Hippocampal formation (tissue), 2 donors: ENCODE data around the gene GFI1B.
"Not testable (repeated sequence)": the region's sequence is repeated elsewhere in the genome, so short reads cannot be mapped to it uniquely, and the experiment has no call there.

Experiments
- DNase-seq, 2 donors: peaks; one replicate each; lab custom pipeline; 2025; lab: John Stamatoyannopoulos, UW

Gene GFI1B

DNA sequence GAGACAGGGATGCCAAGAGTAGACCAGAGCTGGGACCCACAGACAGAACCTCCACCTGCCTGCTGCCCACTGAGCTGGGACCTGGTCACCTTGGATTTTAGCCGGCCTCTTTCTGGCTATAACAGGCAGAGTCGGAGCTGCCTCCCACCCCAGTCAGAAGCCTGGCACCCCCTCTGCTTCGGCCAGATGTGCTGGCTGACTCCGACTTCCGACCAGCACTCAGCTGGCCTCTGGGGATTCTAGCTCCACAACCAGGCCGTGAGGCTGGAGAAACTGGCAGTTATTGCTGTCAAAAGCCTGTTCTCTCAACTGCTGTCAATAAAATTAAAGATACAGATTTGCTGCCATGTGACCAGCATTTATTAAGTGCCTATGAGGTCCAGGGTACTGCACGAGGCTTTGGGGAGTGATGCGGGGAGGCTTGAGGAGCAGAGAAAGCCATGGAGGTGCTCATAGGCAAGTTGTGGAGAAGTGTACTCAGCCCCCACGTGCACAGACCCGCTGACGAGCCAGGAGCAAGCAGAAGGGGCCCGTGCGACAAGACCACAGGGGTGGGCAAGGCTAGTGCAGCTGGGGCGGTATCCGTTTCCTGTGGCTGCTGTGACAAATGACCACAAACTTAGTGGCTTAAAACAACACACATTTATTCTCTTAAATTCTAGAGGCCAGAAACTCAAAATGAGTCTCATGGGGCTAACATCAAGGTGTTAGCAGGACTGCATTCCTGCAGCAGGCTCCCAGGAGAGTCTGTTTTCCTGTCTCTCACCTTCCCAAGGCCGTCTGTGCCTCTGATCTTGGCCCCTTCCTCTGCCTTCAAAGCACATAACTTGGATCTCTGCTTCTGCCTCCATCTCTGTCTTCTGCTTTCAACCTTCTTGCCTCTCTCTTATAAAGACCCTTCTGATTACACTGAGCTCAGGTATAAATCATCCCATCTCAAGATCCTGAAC lies 13.1 kb downstream of the GFI1B start:
- no peak for DNase-seq

DNA sequence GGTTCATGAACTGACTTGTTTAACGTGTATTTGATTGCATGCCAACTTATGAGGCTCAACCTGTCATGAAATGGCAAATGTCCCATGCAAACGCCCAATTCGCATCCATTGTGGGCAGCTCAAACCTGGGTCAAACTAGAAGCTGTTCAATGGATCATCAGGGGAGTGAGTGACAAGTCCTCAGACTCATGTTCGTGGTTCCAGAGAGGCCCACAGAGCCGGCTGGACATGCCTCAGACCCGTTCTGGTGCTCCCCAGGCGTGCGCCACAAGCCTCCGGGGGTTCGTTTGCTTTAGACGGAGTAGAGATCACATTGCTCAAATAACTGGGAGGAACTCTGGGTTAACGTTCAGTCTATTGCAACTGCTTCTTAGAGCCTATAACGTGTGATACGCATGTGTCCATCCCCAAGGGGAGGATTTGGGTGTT lies 15.0 kb downstream of the GFI1B start:
- no peak for DNase-seq

DNA sequence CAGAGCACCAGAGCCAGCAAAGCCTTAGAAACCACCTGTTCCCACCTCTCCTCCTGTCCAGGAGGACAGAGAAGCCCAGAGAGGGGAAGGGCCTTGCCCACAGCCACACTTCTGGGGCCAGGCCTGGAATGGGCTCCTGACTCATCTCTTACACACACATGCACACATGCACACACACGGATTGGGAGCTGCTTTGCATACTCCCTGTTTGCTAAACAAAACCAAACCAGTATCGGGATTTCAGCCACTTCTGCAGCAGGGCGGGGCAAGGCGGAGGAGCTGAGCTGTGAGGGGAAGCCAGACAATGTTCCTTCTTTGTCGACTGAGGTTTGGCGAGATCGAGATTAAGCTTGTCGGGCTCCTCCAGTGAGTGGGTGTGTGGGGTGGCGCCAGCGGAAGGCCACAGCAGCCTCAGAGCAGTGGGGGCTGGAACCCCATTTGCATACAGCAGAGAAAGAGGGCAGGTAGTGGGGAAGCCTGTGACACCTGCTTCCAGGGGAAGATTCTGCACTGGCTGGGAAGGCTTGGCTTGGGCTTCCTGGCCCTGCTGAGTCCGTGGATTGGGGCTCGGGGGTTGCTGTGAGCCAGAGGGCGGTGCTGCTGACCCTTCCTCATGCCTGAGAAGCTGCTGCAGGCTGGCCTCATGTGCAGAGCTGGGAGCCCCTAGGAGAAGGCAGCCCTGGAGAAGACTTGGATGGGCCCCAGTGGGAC lies 16.1 kb downstream of the GFI1B start:
- DNase-seq, result no peak

DNA sequence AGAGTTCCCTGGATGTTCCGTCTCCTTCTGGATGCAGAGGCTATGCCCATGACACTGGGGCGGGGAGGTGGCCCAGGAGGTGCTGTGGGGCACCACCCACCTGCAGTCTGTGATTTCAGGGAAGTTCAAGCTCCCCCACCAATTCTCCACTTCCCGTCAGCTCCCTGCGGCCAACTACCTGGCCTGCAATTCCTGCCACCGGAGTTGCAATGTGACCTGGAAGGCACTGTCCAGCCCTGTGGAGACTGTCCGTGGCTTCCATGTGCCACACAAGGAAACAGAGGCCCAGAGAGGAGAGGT lies 16.6 kb downstream of the GFI1B start:
- DNase-seq, result no peak

DNA sequence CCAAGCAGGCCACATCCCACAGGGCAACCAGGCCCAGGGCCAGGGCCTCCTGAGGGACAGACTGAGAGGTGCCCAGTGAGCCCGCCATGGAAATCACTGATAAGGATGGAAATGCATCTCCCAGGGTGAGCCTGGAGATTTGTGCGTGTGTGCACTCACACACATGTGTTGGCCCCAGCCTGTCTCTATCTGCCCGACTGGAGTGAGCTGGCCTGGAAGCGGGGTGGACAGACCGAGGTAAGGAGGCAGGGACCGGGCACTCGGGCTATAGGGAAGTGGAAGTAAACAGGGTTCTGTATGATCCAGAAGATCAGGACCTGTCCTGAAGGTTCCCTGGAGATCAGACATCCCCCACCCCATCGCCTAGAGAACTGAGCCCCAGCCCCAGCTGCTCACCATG lies 17.4 kb downstream of the GFI1B start:
- DNase-seq, result no peak

DNA sequence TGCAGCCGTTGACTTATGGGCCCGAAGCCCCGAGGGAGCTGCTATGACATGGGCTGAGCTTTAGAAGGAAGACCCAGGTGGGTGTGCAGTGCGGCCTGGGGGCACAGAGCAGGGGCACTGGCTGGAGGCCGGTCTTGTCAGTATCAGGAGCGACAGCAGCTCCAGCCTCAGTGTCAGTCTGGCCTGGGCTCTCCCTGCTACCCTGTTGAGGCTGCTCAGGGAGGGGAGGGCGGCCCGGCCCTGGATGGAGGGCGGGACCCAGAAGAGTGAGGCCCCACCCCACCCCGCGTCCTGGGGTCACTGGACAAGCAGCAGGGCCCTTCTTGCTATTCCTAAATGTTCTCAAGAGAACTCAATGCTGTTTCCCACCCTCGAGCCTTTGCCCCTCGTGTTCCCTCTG lies 18.0 kb downstream of the GFI1B start:
- no peak for DNase-seq

DNA sequence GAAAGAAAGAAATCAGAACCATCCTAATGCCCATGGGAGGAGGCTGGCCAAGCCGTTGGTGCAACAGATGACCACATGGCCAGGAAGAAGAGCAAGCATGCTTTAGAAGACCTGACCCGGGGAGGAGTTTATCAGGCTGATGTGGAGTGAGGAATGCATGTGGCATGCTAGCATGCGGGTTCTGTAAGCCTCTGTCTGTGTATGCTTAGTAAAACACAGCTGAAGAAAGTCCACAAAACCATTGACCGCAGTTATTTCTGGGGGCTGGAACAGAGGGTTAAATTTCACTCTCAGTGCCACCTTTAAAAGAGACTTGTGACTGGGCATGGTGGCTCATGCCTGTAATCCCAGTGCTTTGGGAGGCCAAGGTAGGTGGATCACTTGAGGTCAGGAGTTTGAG lies 19.1 kb downstream of the GFI1B start:
- no peak for DNase-seq

DNA sequence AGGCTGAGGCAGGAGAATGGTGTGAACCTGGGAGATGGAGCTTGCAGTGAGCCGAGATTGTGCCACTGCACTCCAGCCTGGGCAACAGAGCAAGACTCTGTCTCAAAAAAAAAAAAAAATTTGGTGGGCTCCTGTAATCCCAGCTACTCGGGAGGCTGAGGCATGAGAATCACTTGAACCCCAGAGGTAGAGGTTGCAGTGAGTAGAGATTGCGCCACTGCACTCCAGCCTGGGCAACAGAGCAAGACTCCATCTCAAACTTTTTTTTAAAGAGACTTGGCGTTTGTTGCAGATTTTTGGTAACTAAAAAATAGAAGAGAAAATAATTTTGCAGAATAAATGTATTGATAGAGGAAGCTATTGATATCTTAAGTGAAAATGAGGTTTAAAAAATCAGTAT lies 19.7 kb downstream of the GFI1B start:
- DNase-seq, result not testable (repeated sequence)

DNA sequence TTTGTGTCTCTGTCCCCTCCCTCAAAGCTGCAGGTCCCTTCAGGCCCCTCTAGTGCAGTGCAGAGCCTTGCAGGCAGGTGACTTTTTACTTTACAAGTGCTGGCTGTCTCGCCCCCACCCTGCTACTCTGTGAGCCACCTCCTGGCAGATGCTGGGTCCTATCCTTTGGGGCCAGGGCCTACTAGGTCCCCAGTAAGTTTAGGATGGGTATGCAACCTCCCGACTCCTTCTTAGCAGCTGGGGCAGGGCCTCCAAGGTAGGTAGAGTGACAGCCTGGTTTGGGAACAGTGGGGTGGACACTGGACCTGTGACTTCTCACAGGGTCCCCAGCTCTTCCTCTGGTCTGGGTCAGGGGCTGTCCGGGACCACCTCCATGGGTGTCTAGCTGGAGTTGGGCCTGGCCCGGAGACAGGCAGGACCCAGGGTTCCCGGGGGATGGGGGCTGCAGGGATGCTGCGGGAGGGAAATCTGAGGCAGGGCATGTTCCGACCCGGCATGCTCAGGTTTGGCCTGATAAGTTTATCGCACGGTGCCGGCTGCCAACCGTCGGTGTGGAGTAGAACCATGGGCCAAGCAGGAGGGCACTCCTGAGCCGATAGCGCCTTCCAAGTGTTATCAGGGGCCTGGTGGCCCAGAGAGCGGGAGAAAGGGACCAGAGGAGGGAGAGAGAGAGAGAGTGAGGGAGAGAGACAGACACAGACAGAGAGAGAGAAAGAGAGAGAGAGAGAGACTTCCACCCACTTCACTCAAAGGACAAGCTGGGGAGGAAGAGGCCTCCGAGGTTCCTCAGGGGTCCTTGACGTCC lies 20.5 kb downstream of the GFI1B start:
- DNase-seq, result no peak

DNA sequence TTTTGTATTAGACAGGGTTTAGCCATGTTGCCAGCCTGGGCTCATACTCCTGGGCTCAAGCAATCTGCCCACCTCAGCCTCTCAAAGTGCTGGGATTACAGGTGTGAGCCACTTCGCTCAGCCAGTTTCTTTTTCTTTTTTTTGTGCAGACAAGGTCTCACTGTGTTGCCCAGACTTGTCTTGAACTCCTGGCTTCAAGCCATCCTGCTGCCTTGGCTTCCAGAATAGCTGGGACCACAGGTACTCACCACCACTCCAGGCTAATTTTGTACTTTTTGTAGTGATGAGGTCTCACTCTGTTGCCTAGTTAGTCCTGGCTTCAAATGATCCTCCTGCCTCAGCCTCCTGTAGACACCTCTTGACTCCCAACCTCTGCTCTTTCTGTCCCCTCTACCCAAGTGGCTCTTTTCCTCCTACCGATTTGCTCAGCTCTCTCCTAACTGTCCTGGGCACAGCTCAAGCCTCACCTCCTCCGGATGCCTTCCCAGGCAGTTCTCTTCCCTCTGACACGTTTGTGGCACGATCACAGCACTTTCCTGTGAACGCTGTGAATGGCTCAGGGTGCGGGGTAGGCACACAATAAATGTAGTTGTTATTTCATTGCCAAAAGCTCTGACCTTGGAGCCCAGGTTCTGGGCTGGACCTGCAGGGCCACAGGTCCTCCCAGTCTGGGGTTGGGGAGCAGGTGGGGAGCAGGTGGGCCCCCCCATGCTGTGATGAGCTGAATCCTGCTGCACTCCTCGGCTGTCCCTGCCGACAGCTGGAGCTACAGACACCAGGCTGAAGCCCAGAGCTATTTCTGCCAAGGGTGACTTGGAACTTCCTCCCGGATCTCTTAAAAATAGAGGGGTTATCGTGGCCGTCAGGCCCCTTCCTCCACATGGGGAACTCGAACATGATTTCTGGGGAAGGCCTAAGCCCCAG lies 23.9 kb downstream of the GFI1B start:
- DNase-seq, result no peak

DNA sequence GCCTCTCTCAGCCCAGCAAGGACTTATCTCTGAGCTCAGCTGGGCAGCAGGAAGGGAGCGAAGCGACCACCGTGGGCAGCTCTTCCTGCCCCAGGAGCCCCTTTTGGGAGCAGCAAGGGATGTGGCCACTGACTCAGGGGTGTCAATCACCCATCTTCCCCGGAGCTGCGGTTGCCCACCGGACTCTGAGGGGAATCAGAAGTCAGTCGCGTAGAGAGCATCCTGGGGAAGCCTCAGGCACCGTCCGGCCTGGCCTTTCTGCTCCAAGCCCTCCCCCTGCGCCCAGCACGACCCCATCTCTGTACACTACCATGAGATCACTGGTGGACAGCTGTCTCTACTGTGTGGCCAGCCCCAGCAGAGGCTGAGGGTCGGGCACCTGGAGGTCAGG lies 24.6 kb downstream of the GFI1B start:
- DNase-seq, result no peak

DNA sequence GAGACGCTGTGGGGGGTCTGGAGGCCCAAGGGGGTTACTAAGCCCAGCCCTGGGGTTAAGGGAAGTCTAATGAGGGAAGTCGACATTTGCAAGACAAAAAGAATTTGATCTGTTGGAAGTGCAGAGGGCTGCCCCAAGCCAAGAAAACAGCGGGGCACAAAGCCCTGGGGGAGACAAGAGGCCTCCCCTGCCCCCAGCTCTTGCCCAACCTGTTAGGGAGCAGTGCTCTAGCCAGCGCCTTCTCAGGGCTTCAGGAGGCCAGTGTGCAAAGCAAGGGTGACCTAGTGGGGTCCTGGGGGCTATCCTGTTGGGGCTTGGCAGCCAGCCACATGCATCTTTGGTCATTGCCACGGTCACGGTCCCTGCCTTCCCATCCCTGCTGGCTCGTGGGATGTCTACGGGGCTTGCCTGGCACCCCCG lies 25.2 kb downstream of the GFI1B start:
- no peak for DNase-seq

DNA sequence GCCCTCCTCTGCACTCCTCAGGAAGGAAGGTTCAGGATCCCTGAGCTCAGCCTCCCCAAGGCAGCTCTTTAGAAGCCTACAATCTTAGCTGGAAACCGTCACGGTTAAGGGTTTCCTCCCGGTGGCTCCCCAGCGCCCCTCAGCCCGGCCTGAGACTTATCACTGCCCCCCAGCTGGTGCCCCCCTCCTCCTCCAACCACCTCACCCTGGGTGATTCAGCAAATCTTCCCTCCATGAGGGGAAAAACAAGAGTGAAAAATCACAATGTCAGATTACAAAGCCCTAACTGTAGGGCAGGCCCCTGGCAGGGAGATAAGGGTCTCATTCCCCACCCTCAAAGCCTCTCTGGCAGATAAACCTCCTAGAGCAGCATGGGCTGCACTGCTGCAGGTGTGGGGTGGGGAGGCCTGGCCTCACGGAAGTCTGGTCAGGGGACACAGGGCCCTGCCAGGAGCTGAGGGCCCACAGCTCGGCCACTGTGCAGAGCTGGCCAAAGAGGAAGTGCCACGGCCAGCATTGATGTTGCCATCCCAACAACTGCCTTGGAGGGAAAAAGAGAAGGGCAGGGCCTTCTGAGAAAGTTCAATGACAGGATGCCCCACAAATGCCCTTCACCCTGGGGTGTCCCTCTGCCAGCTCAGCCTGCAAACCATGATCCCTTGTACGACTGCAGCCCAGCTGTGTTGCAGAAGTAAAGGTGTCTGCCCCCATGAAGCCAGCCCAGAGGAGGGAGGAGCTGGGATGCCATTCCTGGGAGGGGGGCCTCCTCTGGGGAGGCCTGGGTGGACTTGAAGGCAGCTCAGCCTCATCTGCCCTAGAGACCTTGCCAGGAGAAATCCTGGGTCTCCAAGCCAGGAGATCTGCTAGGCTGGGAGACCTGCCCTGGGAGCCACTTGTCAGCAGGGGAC lies 25.9 kb downstream of the GFI1B start:
- DNase-seq, result no peak

DNA sequence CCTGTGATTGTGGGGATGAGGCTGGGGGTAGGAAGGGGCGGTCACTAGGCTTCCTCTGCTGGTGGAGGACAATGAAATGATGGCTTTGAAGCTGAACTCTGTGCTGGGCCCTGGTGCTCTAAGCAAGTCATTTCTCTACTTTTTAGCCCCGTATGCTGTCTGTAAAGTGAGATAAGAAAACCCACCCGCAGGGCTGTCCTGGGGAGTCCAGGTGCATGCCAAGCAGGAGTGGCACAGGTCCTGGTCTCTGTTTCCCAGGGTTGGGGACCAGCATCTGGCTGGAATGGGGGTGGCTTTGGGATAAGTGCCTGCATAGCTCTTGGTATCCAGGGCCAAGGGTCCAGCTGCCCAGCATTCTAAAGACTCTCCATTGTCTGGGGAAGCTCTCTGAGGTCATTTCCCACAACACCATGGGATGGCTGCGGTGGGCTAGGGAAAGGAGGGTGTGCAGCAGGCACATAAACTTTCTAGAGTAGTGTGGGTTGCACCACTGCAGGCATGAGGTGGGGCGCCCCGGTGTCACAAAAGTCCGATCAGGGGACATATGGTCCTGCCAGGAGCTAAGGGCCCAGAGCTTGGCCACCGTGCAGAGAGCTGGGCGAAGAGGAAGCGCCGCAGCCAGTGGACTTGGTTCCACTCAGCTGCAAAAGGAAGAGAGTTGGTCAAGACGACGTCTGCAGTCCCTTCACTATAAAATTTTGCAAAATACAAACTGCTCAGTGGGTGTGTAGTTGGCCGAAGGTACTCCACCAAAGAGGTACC lies 26.7 kb downstream of the GFI1B start:
- no peak for DNase-seq

DNA sequence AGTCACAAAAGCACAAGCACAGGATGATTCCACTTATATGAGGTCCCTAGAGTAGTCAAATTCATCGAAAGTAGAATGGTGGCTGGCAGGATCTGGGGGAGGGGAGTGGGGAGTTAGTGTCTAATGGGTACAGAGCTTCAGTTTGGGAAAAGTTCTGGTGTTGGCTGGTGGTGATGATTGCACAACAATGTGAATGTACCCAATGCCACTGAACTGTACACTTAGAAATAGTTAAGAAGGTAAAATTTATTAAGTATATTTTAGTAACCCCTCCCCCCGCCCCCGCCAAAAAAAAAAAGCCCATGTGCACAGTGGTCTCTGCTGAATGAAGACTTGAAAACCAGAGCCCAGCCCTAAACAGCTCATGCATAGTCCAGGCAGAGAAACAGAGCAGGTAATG lies 27.5 kb downstream of the GFI1B start:
- DNase-seq, result no peak

DNA sequence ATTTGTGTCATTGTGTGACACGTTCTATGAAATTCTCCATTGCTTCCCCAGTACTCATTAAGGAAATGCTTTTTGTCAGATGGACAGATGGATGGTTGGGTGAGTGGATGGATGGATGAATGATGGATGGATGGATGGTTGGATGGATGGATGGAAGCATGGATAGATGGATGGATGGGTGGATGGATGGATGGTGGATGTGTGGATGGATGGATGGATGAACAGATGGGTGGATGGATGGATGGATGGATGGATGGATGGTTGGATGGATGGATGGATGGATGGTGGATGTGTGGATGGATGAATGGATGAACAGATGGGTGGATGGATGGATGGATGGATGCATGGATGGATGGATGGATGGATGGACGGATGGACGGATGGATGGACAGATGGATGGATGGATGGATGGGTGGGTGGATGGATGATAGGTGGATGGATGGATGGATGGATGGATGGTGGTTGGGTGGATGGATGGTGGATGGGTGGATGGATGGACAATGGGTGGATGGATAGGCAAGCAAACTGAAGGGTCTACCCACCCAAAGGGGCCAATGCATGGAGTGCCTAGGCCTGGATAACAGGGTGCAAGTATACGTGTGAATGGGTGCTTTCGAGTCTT lies 28.3 kb downstream of the GFI1B start:
- no peak for DNase-seq

DNA sequence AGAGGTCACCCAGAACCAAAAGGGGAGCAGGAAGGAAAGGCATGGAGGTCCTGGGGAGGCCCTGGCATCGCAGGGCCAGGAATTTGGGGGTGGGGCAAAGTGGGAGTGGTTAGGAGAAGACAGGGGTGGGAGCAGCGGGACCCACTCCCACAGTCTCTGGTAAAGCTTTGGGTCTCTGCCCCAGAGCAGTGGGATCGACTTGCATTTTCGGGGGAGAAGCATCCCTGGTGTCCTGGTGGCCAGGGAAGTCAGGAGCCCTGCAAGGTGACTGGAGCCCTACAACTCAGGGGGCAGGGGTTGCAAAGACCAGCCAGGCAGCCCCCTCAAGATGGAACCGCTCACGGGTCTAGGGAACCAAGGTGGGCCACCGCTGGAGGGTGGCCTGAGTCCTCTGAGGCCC lies 29.9 kb downstream of the GFI1B start:
- no peak for DNase-seq

DNA sequence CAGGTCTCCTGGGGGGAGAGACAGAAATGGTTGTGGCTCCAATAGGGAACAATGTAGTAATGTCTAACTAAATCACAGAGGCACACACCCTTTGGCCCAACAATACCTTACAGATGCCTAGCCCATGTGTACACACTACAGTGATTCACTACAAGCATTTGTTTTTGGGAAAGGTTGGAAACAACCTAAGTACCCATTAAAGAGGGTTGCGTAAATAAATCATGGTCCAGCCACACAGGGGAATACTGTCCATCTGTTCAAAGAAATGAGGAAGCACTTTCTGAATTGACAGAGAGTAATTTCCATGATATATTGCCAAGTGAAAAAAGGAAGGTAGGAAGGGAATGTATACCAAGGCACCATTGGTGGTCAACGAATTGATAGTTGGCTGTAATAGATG lies 30.3 kb downstream of the GFI1B start:
- DNase-seq, result no peak

DNA sequence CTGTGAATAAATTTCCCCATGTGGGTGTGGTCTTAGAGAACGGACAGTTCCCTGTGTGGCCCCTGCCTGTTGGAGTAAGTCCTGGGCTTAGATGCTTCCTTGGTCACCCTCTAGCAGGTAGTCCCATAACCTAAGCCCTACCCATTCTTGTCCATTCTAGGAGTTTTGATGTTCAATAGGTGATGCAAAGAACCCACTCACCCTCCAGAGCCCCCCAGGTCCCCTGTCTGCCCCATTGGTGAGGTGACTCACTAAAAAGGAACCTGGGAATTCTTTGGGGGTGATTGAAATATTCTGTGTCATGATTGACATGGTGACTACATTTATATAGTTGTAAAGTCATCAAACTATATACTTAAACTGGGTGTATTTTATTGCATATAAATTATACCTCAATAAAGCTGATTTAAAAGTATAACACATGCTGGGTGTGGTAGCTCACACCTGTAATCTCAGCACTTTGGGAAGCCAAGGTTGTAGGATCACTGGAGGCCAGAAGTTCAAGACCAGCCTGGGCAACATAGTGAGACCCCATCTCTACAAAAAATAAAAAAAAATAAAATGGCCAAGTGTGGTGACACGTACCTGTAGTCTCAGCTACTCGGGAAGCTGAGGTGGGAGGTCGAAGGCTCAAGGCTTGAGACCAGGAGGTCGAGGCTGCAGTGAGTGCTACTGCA lies 31.6 kb downstream of the GFI1B start:
- no peak for DNase-seq
